Chondrocyte (in vitro differentiated cells): ENCODE results near the gene TMEM121B. TPM values are rescaled to one million over a fixed set of nuclear protein-coding genes. Genes with fewer than 3 reads are reported as not detected.
A peak's percentile ranks its signal among the peaks of the same experiment; 100 is the strongest.

Experiments
- DNase-seq: peaks from one replicate; pipeline ENCODE4 v3.0.0; 2021; ENCODE audit warnings: mixed read lengths, low spot score
- H3K27ac Mint-ChIP-seq: one replicate; pipeline ENCODE4 v1.8.0; 2021; ENCODE audit warnings: mild to moderate bottlenecking, moderate library complexity, mixed read lengths; ENCODE audit not compliant: unreplicated experiment
- H3K27me3 Mint-ChIP-seq: 2 replicates; pipeline ENCODE4 v1.8.0; 2021; ENCODE audit warnings: low read depth, mixed read lengths
- H3K36me3 Mint-ChIP-seq: 2 replicates; pipeline ENCODE4 v1.8.0; 2021; ENCODE audit warnings: low read depth, mixed read lengths
- H3K4me1 Mint-ChIP-seq: 2 replicates; pipeline ENCODE4 v1.8.0; 2021; ENCODE audit warnings: low read depth, mild to moderate bottlenecking, mixed read lengths
- H3K4me3 Mint-ChIP-seq: one replicate; pipeline ENCODE4 v1.8.0; 2021; ENCODE audit warnings: mild to moderate bottlenecking, moderate library complexity, mixed read lengths; ENCODE audit not compliant: unreplicated experiment
- H3K9me3 Mint-ChIP-seq: 2 replicates; pipeline ENCODE4 v1.8.0; 2021; ENCODE audit warnings: low read depth, mixed read lengths
- CTCF ChIP-seq: fragments of 200-600 bp; sonication (generic); IDR thresholded peaks from 2 replicates; pipeline ENCODE4 v1.5.0; 2021; ENCODE audit warnings: antibody characterized with exemption, mild to moderate bottlenecking, moderate library complexity
- total RNA-seq: library from RNA; stranded (reverse); gene quantifications from 3 replicates; pipeline ENCODE4 v1.2.1, GENCODE V29; 2021

TMEM121B gene
- total RNA-seq, 1 donor from 2014 or later, result 0.87 TPM

- Mint-ChIP-seq H3K27ac (no peak overlapping the region), H3K36me3 (no peaks in the 10 kb centered on the region)
- DNase-seq, result no peak
Observed at GRCh38 chr22:17118342-17118741, 2.8 kb downstream of the TMEM121B start.

GRCh38 chr22:17117890-17118289 is 3.3 kb downstream of the TMEM121B start:
- peaks cover 4% of the 10 kb centered on the region for H3K4me1 Mint-ChIP-seq
- no peaks in the 10 kb centered on the region for H3K36me3 Mint-ChIP-seq
- no peak overlapping the region for H3K4me3 Mint-ChIP-seq
- peak; percentile 14 for DNase-seq
- H3K27ac Mint-ChIP-seq, result no peak overlapping the region
- peaks cover 6% of the 10 kb centered on the region for H3K9me3 Mint-ChIP-seq
- peaks cover 5% of the 10 kb centered on the region for H3K27me3 Mint-ChIP-seq
- TF ChIP-seq CTCF, result no peak

More at GRCh38 chr22:17118342-17118741, 2.8 kb downstream of the TMEM121B start:
- H3K4me3 Mint-ChIP-seq, result no peak overlapping the region
- H3K4me1 Mint-ChIP-seq, result peaks cover 4% of the 10 kb centered on the region
- peaks cover 6% of the 10 kb centered on the region for H3K9me3 Mint-ChIP-seq
- TF ChIP-seq CTCF, result no peak
- H3K27me3 Mint-ChIP-seq, result peaks cover 5% of the 10 kb centered on the region

- peak; percentile 51 for DNase-seq
- Mint-ChIP-seq H3K27me3 (peaks cover 5% of the 10 kb centered on the region), H3K4me1 (peaks cover 4% of the 10 kb centered on the region), H3K9me3 (peaks cover 6% of the 10 kb centered on the region), H3K4me3 (no peak overlapping the region), H3K36me3 (no peaks in the 10 kb centered on the region), H3K27ac (no peak overlapping the region)
- no peak for TF ChIP-seq CTCF
Observed at GRCh38 chr22:17117400-17117799, 3.8 kb downstream of the TMEM121B start.

GRCh38 chr22:17116572-17117330 is 4.4 kb downstream of the TMEM121B start:
- Mint-ChIP-seq H3K36me3 (no peaks in the 10 kb centered on the region), H3K4me1 (peaks cover 2% of the 10 kb centered on the region)

More at GRCh38 chr22:17116572-17117330, 4.4 kb downstream of the TMEM121B start:
- Mint-ChIP-seq H3K27me3 (peaks cover 2% of the 10 kb centered on the region), H3K27ac (no peak overlapping the region), H3K9me3 (peaks cover 6% of the 10 kb centered on the region), H3K4me3 (no peak overlapping the region)
- DNase-seq, result peak; percentile 51
- TF ChIP-seq CTCF, result no peak
